Thyroid gland (tissue), 4 donors: ENCODE data around the gene E2F6.

Experiments
- POLR2A ChIP-seq, 2 donors: fragments of 450-650 bp; IDR thresholded peaks; one replicate each; pipeline ENCODE4 v1.6.1; 2017; ENCODE audit warnings: antibody characterized with exemption in 2 of 2, mild to moderate bottlenecking in 2 of 2, moderate library complexity in 1 of 2
- TF ChIP-seq, protein P1 (sequence below), 6 experiments: fragments of 200-600 bp in 3 of 6; fragments of 450-650 bp in 3 of 6; sonication (generic) in 3 of 6; IDR thresholded peaks; one replicate each; pipeline ENCODE4 v1.5.1; 2016 to 2019; ENCODE audit warnings: antibody characterized with exemption in 6 of 6, mild to moderate bottlenecking in 2 of 6, inconsistent platforms in 1 of 6, moderate library complexity in 1 of 6

DNA sequence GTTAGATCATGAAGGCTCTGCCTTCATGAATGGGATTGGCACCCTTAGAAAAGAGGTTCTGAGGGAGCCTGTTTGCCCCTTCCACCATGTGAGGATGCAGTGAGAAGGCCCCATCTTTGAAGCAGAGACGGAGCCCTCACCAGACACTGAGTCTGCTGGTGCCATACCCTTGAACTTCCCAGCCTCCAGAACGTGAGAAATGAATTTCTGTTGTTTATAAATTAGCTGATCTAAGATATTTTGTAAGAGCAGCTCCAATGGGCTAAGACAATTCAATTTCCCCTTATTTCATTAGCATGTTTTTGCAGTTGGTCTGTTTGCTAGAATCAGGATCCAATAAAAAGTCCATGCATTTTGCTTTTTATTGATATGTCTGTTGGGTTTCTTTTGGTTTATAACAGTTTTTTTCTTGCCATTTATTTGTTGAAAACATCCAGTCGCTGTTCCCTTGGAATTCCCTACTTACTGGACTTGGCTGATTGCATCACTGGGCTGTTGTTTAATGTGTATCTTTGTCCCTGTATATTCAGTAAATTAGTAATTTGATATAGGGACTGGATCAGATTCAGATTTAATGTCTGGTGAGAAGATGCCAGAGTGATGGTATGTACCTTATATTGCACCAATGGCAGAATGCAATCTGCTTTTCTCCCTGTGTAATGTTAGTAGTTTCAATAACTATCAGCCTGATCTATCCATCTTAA is 43.8 kb upstream of the E2F6 start:
- TF ChIP-seq POLR2A (IDR thresholded peaks at IDR 0.05) = no peak
- TF ChIP-seq, protein P1, sequence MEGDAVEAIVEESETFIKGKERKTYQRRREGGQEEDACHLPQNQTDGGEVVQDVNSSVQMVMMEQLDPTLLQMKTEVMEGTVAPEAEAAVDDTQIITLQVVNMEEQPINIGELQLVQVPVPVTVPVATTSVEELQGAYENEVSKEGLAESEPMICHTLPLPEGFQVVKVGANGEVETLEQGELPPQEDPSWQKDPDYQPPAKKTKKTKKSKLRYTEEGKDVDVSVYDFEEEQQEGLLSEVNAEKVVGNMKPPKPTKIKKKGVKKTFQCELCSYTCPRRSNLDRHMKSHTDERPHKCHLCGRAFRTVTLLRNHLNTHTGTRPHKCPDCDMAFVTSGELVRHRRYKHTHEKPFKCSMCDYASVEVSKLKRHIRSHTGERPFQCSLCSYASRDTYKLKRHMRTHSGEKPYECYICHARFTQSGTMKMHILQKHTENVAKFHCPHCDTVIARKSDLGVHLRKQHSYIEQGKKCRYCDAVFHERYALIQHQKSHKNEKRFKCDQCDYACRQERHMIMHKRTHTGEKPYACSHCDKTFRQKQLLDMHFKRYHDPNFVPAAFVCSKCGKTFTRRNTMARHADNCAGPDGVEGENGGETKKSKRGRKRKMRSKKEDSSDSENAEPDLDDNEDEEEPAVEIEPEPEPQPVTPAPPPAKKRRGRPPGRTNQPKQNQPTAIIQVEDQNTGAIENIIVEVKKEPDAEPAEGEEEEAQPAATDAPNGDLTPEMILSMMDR (IDR thresholded peaks at IDR 0.05) = no peak
